ENCODE data around the gene PSMF1.
A peak's percentile ranks its signal among the peaks of the same experiment; 100 is the strongest.

The PSMF1 gene

DNA sequence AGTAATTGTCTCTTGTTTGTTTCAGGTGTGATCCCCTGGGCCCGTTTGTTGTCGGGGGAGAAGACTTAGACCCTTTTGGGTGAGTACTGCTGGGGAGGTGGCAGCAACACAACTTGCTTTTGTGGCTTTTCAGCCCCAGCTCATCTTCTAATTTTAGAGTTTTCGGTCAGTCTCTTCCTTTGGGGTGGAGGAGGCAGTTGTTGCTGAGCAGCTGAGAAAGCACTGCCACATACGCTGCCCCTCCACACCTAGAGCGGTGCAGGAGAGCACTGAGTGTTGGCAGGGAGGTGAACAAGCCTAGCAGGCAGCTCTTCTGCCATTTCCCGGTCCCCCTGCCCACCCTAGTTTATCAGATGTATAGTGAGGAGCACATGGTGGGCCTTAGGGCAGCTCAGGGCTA, 44.7 kb downstream of the PSMF1 start:
- Histone ChIP-seq H3K4me3 (ENCODE audit: low read length) (peak overlapping the region; percentile 38), H4K20me1 (ENCODE audit: insufficient read depth, low read length) (no peaks in the 10 kb centered on the region), H3K27me3 (replicated peaks; ENCODE audit: insufficient read depth, low read length) (no peaks in the 10 kb centered on the region), H2AFZ (ENCODE audit: low read length) (no peak overlapping the region), H3K9me3 (replicated peaks; ENCODE audit: insufficient read depth, low read length) (no peaks in the 10 kb centered on the region), H3K79me2 (ENCODE audit: low read length) (peaks cover 29% of the 10 kb centered on the region), H3K36me3 (replicated peaks; ENCODE audit: insufficient read depth, low read length) (no peaks in the 10 kb centered on the region; the same call in 1 of the 2 replicates), H3F3A (ENCODE audit: insufficient read depth, low read length) (peaks cover 19% of the 10 kb centered on the region), H3K9me2 (replicated peaks; ENCODE audit: insufficient read depth, low read length) (no peaks in the 10 kb centered on the region), H3K27ac (ENCODE audit: low read length) (peak overlapping the region; percentile 90), H3K4me2 (ENCODE audit: low read depth, low read length) (peak overlapping the region; percentile 89), H3K4me1 (ENCODE audit: low read length) (peaks cover 36% of the 10 kb centered on the region), H3K9ac (ENCODE audit: low read length) (peak overlapping the region; percentile 58)
- DNase-seq: peak; percentile 89
- no peak for TF ChIP-seq EZH2phosphoT487 (IDR thresholded peaks at IDR 0.05; ENCODE audit: low read length)
- TF ChIP-seq CTCF (IDR thresholded peaks at IDR 0.05; ENCODE audit: low read length): no peak
- TF ChIP-seq EZH2 (optimal IDR thresholded peaks at IDR 0.05; ENCODE audit: low read depth, low read length): no peak

DNA sequence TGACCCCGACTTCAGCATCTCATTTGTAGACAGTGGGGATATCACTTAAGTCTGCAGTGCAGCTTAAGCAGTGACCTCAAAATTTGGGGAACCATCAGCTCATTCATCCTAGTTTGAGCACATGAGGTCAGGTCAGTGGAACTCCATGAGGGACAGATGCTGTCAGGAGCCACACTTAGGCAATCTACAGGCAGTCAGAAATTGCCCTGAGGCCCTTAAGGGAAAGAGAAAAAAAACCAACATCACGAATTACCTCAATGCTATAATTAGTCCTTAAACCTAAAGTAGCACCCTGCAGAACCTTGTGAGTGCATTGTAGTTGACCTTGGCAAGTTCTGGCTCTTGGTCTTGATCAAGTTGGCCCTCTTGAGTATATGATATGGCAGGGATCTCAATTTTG, 45.3 kb downstream of the PSMF1 start:
- no peaks in the 10 kb centered on the region for H3K9me2 ChIP-seq (replicated peaks; ENCODE audit: insufficient read depth, low read length)
- H3F3A ChIP-seq (ENCODE audit: insufficient read depth, low read length): peaks cover 19% of the 10 kb centered on the region
- H2AFZ ChIP-seq (ENCODE audit: low read length): no peak overlapping the region
- TF ChIP-seq CTCF (IDR thresholded peaks at IDR 0.05; ENCODE audit: low read length) (no peak), EZH2 (optimal IDR thresholded peaks at IDR 0.05; ENCODE audit: low read depth, low read length) (no peak), EZH2phosphoT487 (IDR thresholded peaks at IDR 0.05; ENCODE audit: low read length) (no peak)
- H3K36me3 ChIP-seq (replicated peaks; ENCODE audit: insufficient read depth, low read length): no peaks in the 10 kb centered on the region; the same call in 1 of the 2 replicates
- DNase-seq: peak; percentile 61
- peak overlapping the region; percentile 58 for H3K9ac ChIP-seq (ENCODE audit: low read length)
- H3K9me3 ChIP-seq (replicated peaks; ENCODE audit: insufficient read depth, low read length): no peaks in the 10 kb centered on the region
- no peaks in the 10 kb centered on the region for H3K27me3 ChIP-seq (replicated peaks; ENCODE audit: insufficient read depth, low read length)
- H3K4me3 ChIP-seq (ENCODE audit: low read length): peak overlapping the region; percentile 38
- peak overlapping the region; percentile 89 for H3K4me2 ChIP-seq (ENCODE audit: low read depth, low read length)
- H3K79me2 ChIP-seq (ENCODE audit: low read length): peaks cover 24% of the 10 kb centered on the region
- no peaks in the 10 kb centered on the region for H4K20me1 ChIP-seq (ENCODE audit: insufficient read depth, low read length)
- H3K27ac ChIP-seq (ENCODE audit: low read length): peak overlapping the region; percentile 90
- H3K4me1 ChIP-seq (ENCODE audit: low read length): peaks cover 36% of the 10 kb centered on the region

DNA sequence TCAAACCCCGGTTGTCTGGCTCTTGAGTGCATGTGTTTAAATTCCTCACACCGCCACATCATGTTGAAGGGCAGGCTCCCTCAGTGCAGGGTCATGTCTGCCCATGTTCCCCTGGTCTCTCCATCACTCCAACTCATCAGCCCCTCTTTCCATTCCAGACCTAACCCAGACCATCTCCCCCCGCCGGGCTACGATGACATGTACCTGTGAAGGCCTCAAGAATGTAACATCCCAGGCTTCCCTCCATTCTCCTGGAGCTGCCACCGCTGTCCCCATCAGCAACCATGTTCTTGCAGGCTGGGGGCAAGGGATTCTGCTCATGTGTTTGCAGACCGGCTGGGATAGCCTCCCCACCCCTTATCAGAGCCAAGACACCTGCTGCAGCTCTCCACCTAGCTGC, 46.5 kb downstream of the PSMF1 start:
- Histone ChIP-seq H3K4me3 (ENCODE audit: low read length) (no peak overlapping the region), H3K27ac (ENCODE audit: low read length) (no peak overlapping the region), H3K9ac (ENCODE audit: low read length) (no peak overlapping the region), H3K4me2 (ENCODE audit: low read depth, low read length) (no peak overlapping the region), H2AFZ (ENCODE audit: low read length) (no peak overlapping the region), H3K36me3 (replicated peaks; ENCODE audit: insufficient read depth, low read length) (no peaks in the 10 kb centered on the region; the same call in 1 of the 2 replicates), H3K9me3 (replicated peaks; ENCODE audit: insufficient read depth, low read length) (no peaks in the 10 kb centered on the region), H3K9me2 (replicated peaks; ENCODE audit: insufficient read depth, low read length) (no peaks in the 10 kb centered on the region), H3K79me2 (ENCODE audit: low read length) (peaks cover 24% of the 10 kb centered on the region), H3F3A (ENCODE audit: insufficient read depth, low read length) (peaks cover 19% of the 10 kb centered on the region), H3K27me3 (replicated peaks; ENCODE audit: insufficient read depth, low read length) (no peaks in the 10 kb centered on the region), H3K4me1 (ENCODE audit: low read length) (peaks cover 36% of the 10 kb centered on the region), H4K20me1 (ENCODE audit: insufficient read depth, low read length) (no peaks in the 10 kb centered on the region)
- no peak for DNase-seq
- TF ChIP-seq EZH2 (optimal IDR thresholded peaks at IDR 0.05; ENCODE audit: low read depth, low read length): no peak

DNA sequence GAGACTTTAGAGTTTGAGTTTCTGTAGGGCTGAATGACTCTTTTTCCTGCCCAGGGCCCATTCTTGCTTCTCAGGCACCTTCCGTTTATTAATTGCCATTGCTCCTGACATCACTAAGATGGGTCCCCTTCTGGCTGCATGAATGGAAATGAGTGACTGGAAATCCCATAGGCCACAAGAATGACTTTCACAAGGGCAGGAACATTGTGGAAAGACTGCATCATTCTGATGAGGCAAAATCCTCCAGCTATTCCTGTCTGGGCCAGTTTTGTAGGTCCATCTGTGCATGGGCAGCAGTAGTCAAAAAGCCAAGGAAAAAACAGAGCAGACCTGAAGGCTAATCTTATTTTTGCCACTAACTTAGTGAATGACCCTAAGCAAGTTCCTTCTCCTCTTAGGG, 47.1 kb downstream of the PSMF1 start:
- Histone ChIP-seq H4K20me1 (ENCODE audit: insufficient read depth, low read length) (no peaks in the 10 kb centered on the region), H2AFZ (ENCODE audit: low read length) (no peak overlapping the region), H3K79me2 (ENCODE audit: low read length) (peaks cover 22% of the 10 kb centered on the region)

More for the DNA sequence above, 47.1 kb downstream of the PSMF1 start:
- no peak overlapping the region for H3K27ac ChIP-seq (ENCODE audit: low read length)
- no peak overlapping the region for H3K4me2 ChIP-seq (ENCODE audit: low read depth, low read length)
- H3K4me1 ChIP-seq (ENCODE audit: low read length): peaks cover 36% of the 10 kb centered on the region
- H3K27me3 ChIP-seq (replicated peaks; ENCODE audit: insufficient read depth, low read length): no peaks in the 10 kb centered on the region
- no peaks in the 10 kb centered on the region; the same call in 1 of the 2 replicates for H3K36me3 ChIP-seq (replicated peaks; ENCODE audit: insufficient read depth, low read length)
- peaks cover 19% of the 10 kb centered on the region for H3F3A ChIP-seq (ENCODE audit: insufficient read depth, low read length)
- H3K4me3 ChIP-seq (ENCODE audit: low read length): no peak overlapping the region
- H3K9ac ChIP-seq (ENCODE audit: low read length): no peak overlapping the region
- H3K9me3 ChIP-seq (replicated peaks; ENCODE audit: insufficient read depth, low read length): no peaks in the 10 kb centered on the region
- no peak for TF ChIP-seq EZH2 (optimal IDR thresholded peaks at IDR 0.05; ENCODE audit: low read depth, low read length)
- TF ChIP-seq CTCF (IDR thresholded peaks at IDR 0.05; ENCODE audit: low read length): no peak
- no peak for TF ChIP-seq EZH2phosphoT487 (IDR thresholded peaks at IDR 0.05; ENCODE audit: low read length)
- H3K9me2 ChIP-seq (replicated peaks; ENCODE audit: insufficient read depth, low read length): no peaks in the 10 kb centered on the region
- DNase-seq: no peak

Data from MM.1S (cell line).